ENCODE results near the gene TMEM91.

Gene TMEM91

DNA sequence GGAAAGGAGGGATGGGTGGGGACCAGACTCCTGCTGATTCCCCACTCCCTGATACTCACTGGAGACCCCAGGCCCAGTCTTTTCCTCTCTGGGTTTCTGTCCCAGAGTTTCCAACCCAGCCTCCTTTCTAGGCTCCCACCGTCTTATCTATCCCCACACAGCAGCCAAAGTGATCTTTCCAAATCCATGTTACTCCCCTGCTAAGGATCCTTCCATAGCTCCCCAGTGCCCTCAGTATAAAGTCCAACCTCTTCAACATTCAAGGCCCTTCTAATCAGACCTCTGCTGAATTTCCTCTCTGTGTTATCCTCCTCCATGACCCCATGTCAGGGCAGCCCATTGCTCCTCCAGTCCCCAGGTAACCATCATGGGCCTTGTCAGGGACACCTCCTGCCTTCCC lies 21.3 kb upstream of the TMEM91 start:
- no peak overlapping the region for H3K4me3 ChIP-seq (ENCODE audit: low read length)
- H3K4me1 ChIP-seq (ENCODE audit: control insufficient read depth, insufficient read depth, low read length): peaks cover 29% of the 10 kb centered on the region
- no peaks in the 10 kb centered on the region for H3K9me3 ChIP-seq (ENCODE audit: control insufficient read depth, low read length)
- H3K9ac ChIP-seq (ENCODE audit: low read length): no peak overlapping the region
- H3K27me3 ChIP-seq (ENCODE audit: control insufficient read depth, insufficient read depth, low read length): peaks cover 44% of the 10 kb centered on the region
- no peaks in the 10 kb centered on the region for H3K36me3 ChIP-seq (ENCODE audit: control insufficient read depth, insufficient read depth, low read length)

DNA sequence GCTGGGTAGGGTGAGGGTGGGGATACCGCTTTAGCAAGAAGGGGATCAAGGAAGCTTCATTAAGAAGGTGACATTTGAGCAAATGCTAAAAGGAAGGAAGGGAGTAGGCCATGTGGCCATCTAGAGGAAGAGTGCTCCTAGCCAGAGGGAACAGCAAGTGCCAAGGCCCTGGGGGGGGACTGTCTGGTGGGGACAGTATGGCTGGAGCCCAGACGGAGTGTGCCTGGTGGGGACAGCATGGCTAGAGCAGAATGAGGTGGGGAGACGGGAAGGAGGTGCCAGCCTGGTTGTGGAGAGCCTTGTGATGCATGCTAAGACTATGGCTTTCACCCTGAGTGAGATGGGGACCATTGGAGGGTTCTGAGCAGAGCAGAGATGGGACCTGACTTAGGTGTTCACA lies 20.5 kb upstream of the TMEM91 start:
- Histone ChIP-seq H3K4me1 (ENCODE audit: control insufficient read depth, insufficient read depth, low read length) (peaks cover 24% of the 10 kb centered on the region), H3K4me3 (ENCODE audit: low read length) (no peak overlapping the region), H3K27me3 (ENCODE audit: control insufficient read depth, insufficient read depth, low read length) (peaks cover 37% of the 10 kb centered on the region), H3K9ac (ENCODE audit: low read length) (no peak overlapping the region), H3K36me3 (ENCODE audit: control insufficient read depth, insufficient read depth, low read length) (no peaks in the 10 kb centered on the region), H3K9me3 (ENCODE audit: control insufficient read depth, low read length) (no peaks in the 10 kb centered on the region)

DNA sequence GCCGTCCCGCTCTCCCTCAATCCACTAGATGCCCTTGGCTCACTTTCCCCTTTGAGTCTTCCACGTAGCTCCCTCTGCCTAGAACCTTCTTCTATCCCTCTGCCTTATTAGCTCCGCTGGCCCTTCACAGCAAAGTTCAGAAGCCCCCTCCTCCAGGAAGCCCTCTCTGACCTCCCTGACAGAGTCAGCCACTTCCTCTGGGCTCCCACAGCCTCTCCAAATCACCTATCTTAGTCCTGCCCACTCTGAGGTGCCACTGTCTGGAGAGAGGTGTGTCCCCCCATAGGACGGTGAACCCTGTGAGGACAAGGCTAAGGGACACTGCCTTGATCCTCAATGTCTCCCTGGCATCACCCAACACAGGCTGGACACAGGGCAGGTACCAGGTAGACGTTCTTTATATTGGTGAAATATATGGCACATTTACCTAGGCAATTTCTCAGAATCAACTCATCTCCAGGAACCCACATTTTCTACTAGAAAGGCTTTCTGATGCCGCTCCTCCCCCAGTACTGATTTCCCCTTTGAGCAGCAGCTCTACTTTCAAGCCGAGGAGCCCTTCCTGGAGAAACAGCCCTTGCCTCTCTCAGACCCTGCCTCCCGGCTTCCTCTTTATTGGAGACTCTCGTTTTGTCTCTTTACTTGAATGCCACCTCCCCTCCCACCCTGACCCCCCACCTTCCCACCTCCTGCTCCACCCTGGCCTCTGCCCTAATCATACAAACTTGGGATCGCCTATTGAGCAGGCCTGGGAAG lies 19.2 kb upstream of the TMEM91 start:
- no peaks in the 10 kb centered on the region for H3K36me3 ChIP-seq (ENCODE audit: control insufficient read depth, insufficient read depth, low read length)
- peaks cover 15% of the 10 kb centered on the region for H3K4me1 ChIP-seq (ENCODE audit: control insufficient read depth, insufficient read depth, low read length)
- no peak overlapping the region for H3K9ac ChIP-seq (ENCODE audit: low read length)
- no peak overlapping the region for H3K4me3 ChIP-seq (ENCODE audit: low read length)
- H3K27me3 ChIP-seq (ENCODE audit: control insufficient read depth, insufficient read depth, low read length): peaks cover 24% of the 10 kb centered on the region
- H3K9me3 ChIP-seq (ENCODE audit: control insufficient read depth, low read length): no peaks in the 10 kb centered on the region

DNA sequence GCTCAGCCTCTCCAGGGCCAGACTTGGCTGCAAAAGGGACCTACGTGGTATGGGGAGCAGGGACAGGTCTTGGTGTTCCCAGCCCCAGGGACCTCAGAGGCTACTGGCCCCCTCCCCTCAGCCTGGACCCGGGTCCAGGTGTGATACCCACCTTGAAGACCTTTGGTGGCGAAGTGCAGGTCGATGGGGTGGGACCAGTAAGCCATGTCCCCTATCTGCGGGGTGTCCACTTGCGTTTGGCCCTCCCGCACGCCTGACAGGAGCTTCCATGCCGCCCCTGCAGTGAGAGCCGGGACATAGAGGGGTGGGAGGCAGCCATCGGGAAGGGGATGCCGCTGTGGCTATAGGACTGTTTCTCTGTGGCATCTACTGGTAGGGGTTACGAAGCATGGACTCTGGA lies 18.6 kb upstream of the TMEM91 start:
- H3K9me3 ChIP-seq (ENCODE audit: control insufficient read depth, low read length): no peaks in the 10 kb centered on the region
- peaks cover 15% of the 10 kb centered on the region for H3K4me1 ChIP-seq (ENCODE audit: control insufficient read depth, insufficient read depth, low read length)
- H3K27me3 ChIP-seq (ENCODE audit: control insufficient read depth, insufficient read depth, low read length): peaks cover 18% of the 10 kb centered on the region
- no peaks in the 10 kb centered on the region for H3K36me3 ChIP-seq (ENCODE audit: control insufficient read depth, insufficient read depth, low read length)
- no peak overlapping the region for H3K9ac ChIP-seq (ENCODE audit: low read length)
- H3K4me3 ChIP-seq (ENCODE audit: low read length): no peak overlapping the region

DNA sequence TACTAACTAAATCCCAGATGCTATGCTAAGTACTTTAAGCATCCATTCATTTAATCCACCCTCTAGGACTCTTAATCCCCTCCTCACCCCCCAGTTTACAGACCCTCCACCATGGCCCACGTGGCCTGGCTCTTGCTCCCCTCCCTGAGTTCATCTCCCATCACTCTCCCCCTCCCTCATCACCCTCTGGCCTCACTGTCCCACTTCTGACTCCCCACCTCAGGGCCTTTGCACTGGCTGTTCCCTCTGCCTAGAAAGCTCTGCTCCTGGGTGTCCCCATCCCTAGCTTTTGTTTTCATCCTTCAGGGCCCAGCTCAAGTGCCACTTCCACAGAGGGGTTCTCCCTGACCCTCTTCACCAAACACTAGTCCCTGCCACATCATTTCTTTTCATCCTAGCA lies 16.6 kb upstream of the TMEM91 start:
- H3K9me3 ChIP-seq (ENCODE audit: control insufficient read depth, low read length): no peaks in the 10 kb centered on the region
- H3K36me3 ChIP-seq (ENCODE audit: control insufficient read depth, insufficient read depth, low read length): no peaks in the 10 kb centered on the region
- H3K4me3 ChIP-seq (ENCODE audit: low read length): no peak overlapping the region
- H3K4me1 ChIP-seq (ENCODE audit: control insufficient read depth, insufficient read depth, low read length): peaks cover 20% of the 10 kb centered on the region
- no peaks in the 10 kb centered on the region for H3K27me3 ChIP-seq (ENCODE audit: control insufficient read depth, insufficient read depth, low read length)
- H3K9ac ChIP-seq (ENCODE audit: low read length): no peak overlapping the region

DNA sequence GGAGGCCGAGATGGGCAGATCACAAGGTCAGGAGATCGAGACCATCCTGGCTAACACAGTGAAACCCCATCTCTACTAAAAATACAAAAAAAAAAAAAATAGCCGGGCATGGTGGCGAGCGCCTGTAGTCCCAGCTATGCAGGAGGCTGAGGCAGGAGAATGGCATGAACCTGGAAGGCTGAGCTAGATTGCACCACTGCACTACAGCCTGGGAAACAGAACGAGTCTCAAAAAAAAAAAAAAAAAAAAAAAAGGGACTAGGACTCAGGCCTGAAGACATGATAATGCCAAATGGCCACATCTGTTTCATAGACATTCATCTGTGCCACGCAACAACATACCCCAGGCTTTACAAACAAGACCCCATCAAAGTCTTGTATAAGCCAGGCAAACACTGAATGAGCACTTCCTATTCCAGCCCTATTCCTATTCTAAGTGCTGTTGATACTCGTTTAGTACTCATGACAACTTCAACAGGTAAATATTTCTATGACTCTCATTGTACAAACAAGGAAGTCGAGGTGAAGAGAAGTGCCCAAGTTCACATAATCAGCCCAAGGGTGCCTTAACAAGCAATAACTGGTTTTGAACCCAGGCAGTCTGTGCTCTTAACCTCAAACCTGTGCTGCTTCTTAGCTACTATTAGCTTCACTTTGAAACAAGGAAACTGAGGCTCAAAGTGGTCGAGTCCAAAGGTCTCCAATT lies 14.0 kb upstream of the TMEM91 start:
- H3K9me3 ChIP-seq (ENCODE audit: control insufficient read depth, low read length): no peaks in the 10 kb centered on the region
- peak overlapping the region; percentile 78 for H3K9ac ChIP-seq (ENCODE audit: low read length)
- H3K27me3 ChIP-seq (ENCODE audit: control insufficient read depth, insufficient read depth, low read length): no peaks in the 10 kb centered on the region
- no peak overlapping the region for H3K4me3 ChIP-seq (ENCODE audit: low read length)
- peaks cover 21% of the 10 kb centered on the region for H3K4me1 ChIP-seq (ENCODE audit: control insufficient read depth, insufficient read depth, low read length)
- H3K36me3 ChIP-seq (ENCODE audit: control insufficient read depth, insufficient read depth, low read length): no peaks in the 10 kb centered on the region

DNA sequence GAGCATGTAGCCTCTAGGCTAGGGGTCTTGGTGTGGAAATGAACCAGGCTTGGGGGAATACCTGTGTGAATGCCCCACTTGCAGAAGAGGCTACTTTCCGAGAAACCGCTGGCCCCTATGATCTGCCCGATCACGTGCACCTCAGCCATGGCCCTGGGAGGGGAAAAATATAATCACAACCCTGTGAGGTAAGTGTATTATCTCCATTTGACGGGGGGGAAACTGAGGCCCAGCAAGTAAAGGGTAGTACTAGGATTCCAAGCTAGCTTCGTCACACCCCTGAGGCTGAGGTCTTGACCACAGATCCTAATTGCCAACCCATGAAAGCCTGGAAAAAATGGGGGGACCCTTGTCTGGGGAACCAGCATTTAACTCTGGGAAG lies 13.0 kb upstream of the TMEM91 start:
- Histone ChIP-seq H3K4me1 (ENCODE audit: control insufficient read depth, insufficient read depth, low read length) (peaks cover 28% of the 10 kb centered on the region), H3K9ac (ENCODE audit: low read length) (peak overlapping the region; percentile 78), H3K9me3 (ENCODE audit: control insufficient read depth, low read length) (no peaks in the 10 kb centered on the region), H3K36me3 (ENCODE audit: control insufficient read depth, insufficient read depth, low read length) (no peaks in the 10 kb centered on the region), H3K27me3 (ENCODE audit: control insufficient read depth, insufficient read depth, low read length) (no peaks in the 10 kb centered on the region), H3K4me3 (ENCODE audit: low read length) (peak overlapping the region; percentile 94)

DNA sequence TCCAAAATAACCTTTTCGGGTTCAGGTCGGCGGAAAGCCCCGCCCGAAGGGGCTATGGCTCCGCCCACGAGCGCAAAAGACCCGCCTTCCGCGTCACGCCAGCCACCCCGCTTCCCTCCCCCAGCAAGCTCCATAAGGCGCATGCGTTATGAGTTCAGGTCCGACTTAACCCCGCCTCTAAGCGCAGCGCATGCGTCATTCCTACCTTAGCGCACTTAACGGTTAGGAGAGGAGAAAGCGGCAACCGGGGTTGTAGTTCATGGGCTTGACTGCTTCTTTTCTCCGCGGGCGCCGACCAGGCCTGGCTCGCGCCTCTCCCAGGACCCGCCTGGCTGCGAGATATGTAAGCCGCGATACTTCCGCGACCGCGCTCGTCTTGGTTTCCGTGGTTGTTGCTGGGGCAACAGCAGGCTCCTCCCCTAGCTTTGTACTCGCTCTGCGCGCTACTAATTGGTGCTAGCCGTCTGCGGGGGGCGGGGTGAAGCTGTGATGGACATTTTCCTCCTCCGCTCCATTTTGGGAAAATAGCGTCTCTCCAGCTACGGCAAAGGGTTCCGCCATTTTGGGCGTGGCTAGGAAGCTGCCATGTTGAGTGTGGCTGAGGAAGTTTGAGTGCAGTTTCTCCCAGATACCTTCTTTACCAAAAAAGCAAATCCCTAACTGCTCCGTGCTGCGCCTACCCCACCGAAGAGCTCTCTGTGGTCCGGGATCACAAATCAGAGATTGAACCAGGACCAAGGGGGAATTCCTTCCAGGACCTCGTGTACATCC lies 12.4 kb upstream of the TMEM91 start, which contains the start of gene B9D2:
Gene B9D2, minus strand, starts transcription at position 397 of the 771 bp plus-strand sequence. CDS start 630 bp downstream, outside the sequence.
- peak within 1 kb of the TSS; percentile 78 for H3K9ac ChIP-seq (ENCODE audit: low read length)
- H3K4me1 ChIP-seq (ENCODE audit: control insufficient read depth, insufficient read depth, low read length): peaks cover 28% of the 10 kb centered on the region
- H3K27me3 ChIP-seq (ENCODE audit: control insufficient read depth, insufficient read depth, low read length): no peaks in the 10 kb centered on the region
- H3K4me3 ChIP-seq (ENCODE audit: low read length): peak within 1 kb of the TSS; percentile 94
- no peaks in the 10 kb centered on the region for H3K36me3 ChIP-seq (ENCODE audit: control insufficient read depth, insufficient read depth, low read length)
- no peaks in the 10 kb centered on the region for H3K9me3 ChIP-seq (ENCODE audit: control insufficient read depth, low read length)

DNA sequence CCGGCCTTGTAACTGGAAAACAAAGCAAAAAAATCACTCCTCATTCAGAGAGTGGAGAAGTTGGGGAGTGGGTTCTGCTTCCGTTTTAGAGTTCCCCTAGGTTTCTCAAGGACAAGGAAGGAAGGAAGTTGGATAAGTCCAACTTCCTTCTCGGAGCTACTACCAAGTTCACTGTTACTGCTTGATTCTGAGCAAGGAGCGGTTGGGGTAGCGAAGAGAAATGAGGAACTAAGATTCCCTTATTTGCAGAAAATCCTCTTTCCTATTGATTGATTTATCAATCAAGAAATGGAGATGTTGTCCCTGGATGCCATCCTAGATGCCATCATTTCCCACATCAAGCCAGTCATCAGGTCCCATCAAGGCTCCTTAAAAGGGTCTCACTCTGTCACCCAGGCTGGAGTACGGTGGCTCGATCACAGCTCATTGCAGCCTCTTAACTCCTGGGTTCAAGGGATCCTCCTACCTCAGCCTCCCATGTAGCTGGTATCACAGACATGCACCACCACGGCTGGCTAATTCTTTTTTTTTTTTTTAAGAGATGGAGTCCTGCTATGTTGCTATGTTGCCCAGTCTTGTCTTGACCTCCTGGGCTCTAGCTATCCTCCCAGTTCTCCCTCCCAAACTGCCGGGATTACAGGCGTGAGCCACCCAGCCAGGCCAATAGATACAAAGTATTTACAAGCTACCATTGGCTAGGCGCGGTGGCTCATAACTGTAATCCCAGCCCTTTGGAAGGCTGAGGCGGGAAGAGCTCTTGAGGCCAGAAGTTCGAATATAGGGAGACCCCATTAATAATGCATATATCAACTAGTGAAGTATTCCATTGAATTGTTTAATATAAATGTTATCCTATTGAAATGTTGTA lies 11.6 kb upstream of the TMEM91 start:
- no peaks in the 10 kb centered on the region for H3K9me3 ChIP-seq (ENCODE audit: control insufficient read depth, low read length)
- peak overlapping the region; percentile 94 for H3K4me3 ChIP-seq (ENCODE audit: low read length)
- no peaks in the 10 kb centered on the region for H3K27me3 ChIP-seq (ENCODE audit: control insufficient read depth, insufficient read depth, low read length)
- H3K4me1 ChIP-seq (ENCODE audit: control insufficient read depth, insufficient read depth, low read length): peaks cover 28% of the 10 kb centered on the region
- H3K36me3 ChIP-seq (ENCODE audit: control insufficient read depth, insufficient read depth, low read length): no peaks in the 10 kb centered on the region
- peak overlapping the region; percentile 78 for H3K9ac ChIP-seq (ENCODE audit: low read length)

DNA sequence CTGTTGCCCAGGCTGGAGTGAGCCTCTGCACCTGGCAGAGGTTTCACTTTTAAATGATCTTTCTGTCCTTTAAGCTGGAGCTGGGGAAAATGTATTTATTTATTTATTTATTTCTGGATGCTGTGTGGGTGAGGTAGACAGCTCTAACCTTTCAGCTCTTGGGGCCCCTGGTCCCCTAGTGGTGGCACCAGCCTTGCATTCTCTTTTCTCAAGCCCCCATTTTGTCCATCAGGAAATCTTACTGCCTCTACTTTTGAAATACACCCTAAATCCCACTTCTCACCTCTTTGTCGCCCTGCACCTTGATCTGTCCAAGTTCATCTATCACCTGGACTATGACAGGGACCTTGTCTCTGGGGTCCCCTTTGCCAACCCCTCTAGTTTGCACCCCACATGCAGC lies 10.2 kb upstream of the TMEM91 start:
- no peak overlapping the region for H3K9ac ChIP-seq (ENCODE audit: low read length)
- no peaks in the 10 kb centered on the region for H3K36me3 ChIP-seq (ENCODE audit: control insufficient read depth, insufficient read depth, low read length)
- H3K9me3 ChIP-seq (ENCODE audit: control insufficient read depth, low read length): no peaks in the 10 kb centered on the region
- H3K27me3 ChIP-seq (ENCODE audit: control insufficient read depth, insufficient read depth, low read length): no peaks in the 10 kb centered on the region
- no peak overlapping the region for H3K4me3 ChIP-seq (ENCODE audit: low read length)
- peaks cover 28% of the 10 kb centered on the region for H3K4me1 ChIP-seq (ENCODE audit: control insufficient read depth, insufficient read depth, low read length)

DNA sequence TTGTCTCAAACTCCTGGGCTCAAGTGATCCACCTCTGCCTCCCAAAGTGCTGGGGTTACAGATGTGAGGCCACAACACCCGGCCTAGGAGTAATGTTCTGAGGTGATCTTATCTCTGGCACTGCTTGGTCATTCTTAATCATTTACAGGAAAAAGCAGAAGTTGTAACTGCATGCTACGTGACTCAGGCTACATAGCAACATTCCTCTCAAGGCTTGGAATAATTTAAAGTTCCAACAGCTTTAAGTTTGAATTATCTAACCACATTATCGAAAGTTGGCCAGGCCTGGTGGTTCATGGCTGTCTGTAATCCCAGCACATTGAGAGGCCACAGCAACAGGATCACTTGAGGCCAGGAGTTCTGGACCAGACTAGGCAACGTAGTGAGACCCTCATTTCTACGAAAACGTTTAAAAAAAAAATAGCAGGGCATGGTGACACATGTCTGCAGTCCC lies 8.5 kb upstream of the TMEM91 start:
- H3K36me3 ChIP-seq (ENCODE audit: control insufficient read depth, insufficient read depth, low read length): no peaks in the 10 kb centered on the region
- H3K27me3 ChIP-seq (ENCODE audit: control insufficient read depth, insufficient read depth, low read length): no peaks in the 10 kb centered on the region
- no peak overlapping the region for H3K4me3 ChIP-seq (ENCODE audit: low read length)
- H3K9ac ChIP-seq (ENCODE audit: low read length): no peak overlapping the region
- no peaks in the 10 kb centered on the region for H3K9me3 ChIP-seq (ENCODE audit: control insufficient read depth, low read length)
- peaks cover 20% of the 10 kb centered on the region for H3K4me1 ChIP-seq (ENCODE audit: control insufficient read depth, insufficient read depth, low read length)
